Iris pigment epithelial cell (primary cell): ENCODE data around the gene YBX1.
"Not testable (repeated sequence)": the region's sequence is repeated elsewhere in the genome, so short reads cannot be mapped to it uniquely, and the experiment has no call there.

Source experiments
- DNase-seq: peaks from one replicate; pipeline ENCODE4 v3.0.0-alpha.2; 2011; ENCODE audit warnings: low read depth

YBX1 gene

DNA sequence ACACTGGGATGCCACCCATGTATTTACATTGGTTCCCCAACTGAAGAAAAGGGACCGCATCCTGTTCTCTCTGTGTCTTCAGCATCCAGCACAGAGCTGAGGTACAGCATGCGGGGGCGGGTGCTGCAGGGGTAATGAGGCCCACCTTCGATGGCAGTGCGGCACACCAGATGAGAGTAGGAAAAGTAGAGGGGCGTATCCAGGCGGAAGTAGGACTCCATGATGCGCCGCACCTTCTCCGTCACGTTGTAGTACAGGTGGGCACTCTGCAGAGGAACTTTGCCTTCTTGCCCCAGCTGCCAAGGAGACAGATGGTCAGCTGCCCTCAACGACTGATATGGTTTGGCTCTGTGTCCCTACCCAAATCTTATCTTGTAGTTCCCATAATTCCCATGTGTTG, 67.8 kb downstream of the YBX1 start:
- DNase-seq, result no peak

DNA sequence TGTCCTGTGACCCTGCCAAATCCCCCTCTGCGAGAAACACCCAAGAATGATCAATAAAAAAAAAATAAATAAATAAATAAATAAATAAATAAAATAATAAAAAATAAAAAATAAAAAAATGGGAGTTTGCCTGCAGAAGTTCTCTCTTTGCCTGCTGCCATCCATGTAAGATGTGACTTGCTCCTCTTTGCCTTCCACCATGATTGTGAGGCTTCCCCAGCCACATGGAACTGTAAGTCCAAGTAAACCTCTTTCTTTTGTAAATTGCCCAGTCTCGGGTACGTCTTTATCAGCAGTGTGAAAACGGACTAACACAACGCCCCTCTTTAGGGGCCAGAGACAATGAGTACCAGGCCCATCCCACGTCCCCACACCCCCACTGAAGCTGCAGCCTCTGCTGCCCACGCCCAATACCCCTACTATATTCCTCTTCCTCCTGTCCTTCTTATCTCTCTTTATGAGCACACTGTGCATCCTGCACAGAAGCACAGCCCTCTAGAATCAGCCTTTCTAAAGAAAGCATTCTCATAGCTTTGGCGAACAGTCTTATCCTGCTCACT, 69.4 kb downstream of the YBX1 start:
- DNase-seq, result not testable (repeated sequence)

DNA sequence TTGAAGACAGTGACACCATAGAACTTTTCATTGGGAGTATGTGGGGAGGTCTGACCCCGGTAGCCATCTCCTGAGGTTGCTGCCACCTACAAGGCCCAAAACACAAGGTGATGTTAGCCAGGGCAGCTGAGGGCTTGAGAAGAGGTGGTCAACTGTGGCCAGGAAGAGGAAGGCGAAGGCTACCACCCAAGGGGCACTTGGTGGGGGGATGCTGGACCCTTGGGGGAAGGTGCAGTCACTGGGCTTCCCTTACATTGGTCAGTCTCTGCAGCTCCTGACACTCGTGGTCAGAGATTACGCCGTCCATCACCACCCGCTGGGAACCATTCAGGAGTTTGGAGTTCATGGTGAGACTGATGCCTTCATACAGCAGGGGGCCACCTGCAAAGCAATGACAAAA, 70.1 kb downstream of the YBX1 start:
- no peak for DNase-seq

- peak; percentile 73 for DNase-seq
Observed at GRCh38 chr1:42753070-42753469, 70.9 kb downstream of the YBX1 start.
